Endodermal cell (in vitro differentiated cells): Measurements from ENCODE around the gene LARGE1. TPM values are rescaled to one million over a fixed set of nuclear protein-coding genes. Genes with fewer than 3 reads are reported as not detected.

ENCODE experiments used
- DNase-seq: peaks from one replicate; pipeline ENCODE4 v3.0.0-alpha.2; 2017
- H3K27ac ChIP-seq: 2 replicates; pipeline ENCODE4 v1.5.1; 2013; ENCODE audit warnings: mild to moderate bottlenecking, low read depth, low read length, moderate library complexity
- H3K27me3 ChIP-seq: 2 replicates; pipeline ENCODE4 v1.6.1; 2013; ENCODE audit warnings: mild to moderate bottlenecking, low read length, moderate library complexity; ENCODE audit not compliant: insufficient read depth, control insufficient read depth, poor library complexity, severe bottlenecking
- H3K36me3 ChIP-seq: 2 replicates; pipeline ENCODE4 v1.7.0; 2013; ENCODE audit warnings: mild to moderate bottlenecking, low read length, moderate library complexity; ENCODE audit not compliant: control insufficient read depth, insufficient read depth
- H3K4me1 ChIP-seq: one replicate; pipeline ENCODE4 v1.7.0; 2013; ENCODE audit warnings: low read length; ENCODE audit not compliant: control insufficient read depth, insufficient read depth
- H3K4me3 ChIP-seq: 2 replicates; pipeline ENCODE4 v1.5.1; 2013; ENCODE audit warnings: mild to moderate bottlenecking, low read length, moderate library complexity
- H3K9ac ChIP-seq: 2 replicates; pipeline ENCODE4 v1.6.1; 2013; ENCODE audit warnings: mild to moderate bottlenecking, low read length, moderate library complexity; ENCODE audit not compliant: poor library complexity, severe bottlenecking; ENCODE audit errors: extremely low read depth
- H3K9me3 ChIP-seq: 2 replicates; pipeline ENCODE4 v1.6.1; 2013; ENCODE audit warnings: mild to moderate bottlenecking, low read length, moderate library complexity; ENCODE audit not compliant: control insufficient read depth
- H3K27ac Mint-ChIP-seq: 2 replicates; pipeline ENCODE4 v1.8.0; 2020; ENCODE audit warnings: mixed read lengths
- H3K27me3 Mint-ChIP-seq: 2 replicates; pipeline ENCODE4 v1.8.0; 2021; ENCODE audit warnings: mild to moderate bottlenecking, mixed read lengths; ENCODE audit not compliant: insufficient read depth
- H3K36me3 Mint-ChIP-seq: 2 replicates; pipeline ENCODE4 v1.8.0; 2020; ENCODE audit warnings: low read depth, mixed read lengths
- H3K4me1 Mint-ChIP-seq: 2 replicates; pipeline ENCODE4 v1.8.0; 2020; ENCODE audit warnings: mixed read lengths
- H3K4me3 Mint-ChIP-seq: 2 replicates; pipeline ENCODE4 v1.8.0; 2020; ENCODE audit warnings: mild to moderate bottlenecking, moderate library complexity, mixed read lengths
- H3K9me3 Mint-ChIP-seq: 2 replicates; pipeline ENCODE4 v1.8.0; 2020; ENCODE audit warnings: mild to moderate bottlenecking, mixed read lengths
- WGBS, 2 experiments: methylation state at CpG; one replicate each; pipeline versions ENCODE4 v1.1.5 to v1.1.7; 2013; ENCODE audit warnings: missing lambda C conversion rate in 2 of 2, mixed read lengths in 1 of 2; ENCODE audit not compliant: insufficient coverage in 1 of 2, insufficient read length in 1 of 2; 5-methylcytosine and 5-hydroxymethylcytosine counted together
- total RNA-seq, 2 donors: library from RNA; stranded (reverse); fragmentation: NEBNext Ultra II Directional in 1 of 2; extraction: Animal tissue kit (Norgen Biotek cat#: 25700) in 1 of 2; gene quantifications; 2 replicates in 1 of 2; 3 replicates in 1 of 2; pipeline ENCODE4 v1.2.1, GENCODE V29; 2021
- TF ChIP-seq, protein P1 (sequence below): fragments of 200-600 bp; sonication (generic); conservative IDR thresholded peaks from 2 replicates; pipeline ENCODE4 v1.5.0; 2021; ENCODE audit warnings: antibody characterized with exemption, mild to moderate bottlenecking

LARGE1 gene
- total RNA-seq, 2 donors from 2014 or later: 17.5 to 24.3 TPM

DNA sequence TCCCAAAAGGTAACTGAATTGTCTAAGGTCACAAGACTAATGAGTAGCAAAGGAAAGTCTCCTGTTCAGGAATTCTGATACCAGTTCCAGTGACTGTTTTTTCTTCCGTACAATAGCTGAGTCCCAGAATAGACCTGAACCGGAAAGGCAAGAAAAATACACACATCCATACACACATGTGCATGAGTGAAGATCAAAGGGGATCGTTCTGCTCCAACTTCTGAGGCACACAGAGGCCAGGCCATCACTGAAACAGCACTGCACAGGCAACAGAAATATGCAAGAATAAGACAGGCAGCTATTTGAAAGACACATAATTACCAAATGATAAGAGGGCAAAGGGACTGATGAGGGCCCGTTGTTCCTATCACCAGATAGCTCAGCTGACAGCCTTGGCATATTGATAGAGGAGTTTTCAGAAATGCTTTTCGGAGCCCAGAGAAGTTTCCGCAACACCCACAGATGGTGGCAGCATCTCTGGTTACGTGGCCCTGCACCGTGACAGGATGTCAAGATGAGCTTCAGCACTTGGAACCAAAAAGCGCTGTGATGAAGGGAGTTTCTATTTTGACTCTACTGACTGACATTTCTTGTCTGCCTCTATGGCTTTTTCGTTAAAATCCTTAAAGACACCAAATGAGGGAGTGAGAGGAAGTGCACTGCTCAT is 280.6 kb downstream of the LARGE1 start:
- Mint-ChIP-seq H3K4me1 (no peaks in the 10 kb centered on the region), H3K27me3 (no peaks in the 10 kb centered on the region), H3K27ac (no peak overlapping the region), H3K9me3 (peaks cover 8% of the 10 kb centered on the region), H3K4me3 (no peak overlapping the region), H3K36me3 (no peaks in the 10 kb centered on the region)
- Histone ChIP-seq H3K4me3 (no peak overlapping the region), H3K4me1 (no peaks in the 10 kb centered on the region), H3K27ac (no peak overlapping the region), H3K9me3 (peaks cover 5% of the 10 kb centered on the region), H3K27me3 (no peaks in the 10 kb centered on the region), H3K36me3 (no peaks in the 10 kb centered on the region), H3K9ac (no peak overlapping the region)
- TF ChIP-seq, protein P1, sequence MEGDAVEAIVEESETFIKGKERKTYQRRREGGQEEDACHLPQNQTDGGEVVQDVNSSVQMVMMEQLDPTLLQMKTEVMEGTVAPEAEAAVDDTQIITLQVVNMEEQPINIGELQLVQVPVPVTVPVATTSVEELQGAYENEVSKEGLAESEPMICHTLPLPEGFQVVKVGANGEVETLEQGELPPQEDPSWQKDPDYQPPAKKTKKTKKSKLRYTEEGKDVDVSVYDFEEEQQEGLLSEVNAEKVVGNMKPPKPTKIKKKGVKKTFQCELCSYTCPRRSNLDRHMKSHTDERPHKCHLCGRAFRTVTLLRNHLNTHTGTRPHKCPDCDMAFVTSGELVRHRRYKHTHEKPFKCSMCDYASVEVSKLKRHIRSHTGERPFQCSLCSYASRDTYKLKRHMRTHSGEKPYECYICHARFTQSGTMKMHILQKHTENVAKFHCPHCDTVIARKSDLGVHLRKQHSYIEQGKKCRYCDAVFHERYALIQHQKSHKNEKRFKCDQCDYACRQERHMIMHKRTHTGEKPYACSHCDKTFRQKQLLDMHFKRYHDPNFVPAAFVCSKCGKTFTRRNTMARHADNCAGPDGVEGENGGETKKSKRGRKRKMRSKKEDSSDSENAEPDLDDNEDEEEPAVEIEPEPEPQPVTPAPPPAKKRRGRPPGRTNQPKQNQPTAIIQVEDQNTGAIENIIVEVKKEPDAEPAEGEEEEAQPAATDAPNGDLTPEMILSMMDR: no peak
- WGBS, 2 experiments: 92 to 100% methylated on average over 5 to 10 of the region's 10 CpGs
- no peak for DNase-seq

- H3K36me3 Mint-ChIP-seq: no peaks in the 10 kb centered on the region
- H3K27me3 Mint-ChIP-seq: no peaks in the 10 kb centered on the region
- H3K27ac ChIP-seq: no peak overlapping the region
- peaks cover 8% of the 10 kb centered on the region for H3K9me3 Mint-ChIP-seq
- no peaks in the 10 kb centered on the region for H3K4me1 Mint-ChIP-seq
- peaks cover 5% of the 10 kb centered on the region for H3K9me3 ChIP-seq
- 59 to 75% methylated on average over 2 of the region's 2 CpGs for WGBS, 2 experiments
- H3K9ac ChIP-seq: no peak overlapping the region
- no peak for DNase-seq
- TF ChIP-seq, protein P1: no peak
- no peaks in the 10 kb centered on the region for H3K4me1 ChIP-seq
- H3K36me3 ChIP-seq: no peaks in the 10 kb centered on the region
- H3K27ac Mint-ChIP-seq: no peak overlapping the region
- H3K4me3 ChIP-seq: no peak overlapping the region
- no peak overlapping the region for H3K4me3 Mint-ChIP-seq
- no peaks in the 10 kb centered on the region for H3K27me3 ChIP-seq
These were observed 284.5 kb downstream of the LARGE1 start for GRCh38 chr22:33635766-33636165.

- Histone ChIP-seq H3K9me3 (no peaks in the 10 kb centered on the region), H3K4me1 (no peaks in the 10 kb centered on the region), H3K4me3 (no peak overlapping the region), H3K27me3 (no peaks in the 10 kb centered on the region), H3K36me3 (no peaks in the 10 kb centered on the region), H3K9ac (no peak overlapping the region), H3K27ac (no peak overlapping the region)
- no peaks in the 10 kb centered on the region for H3K4me1 Mint-ChIP-seq
- TF ChIP-seq, protein P1: no peak
- no peak overlapping the region for H3K27ac Mint-ChIP-seq
- 81 to 93% methylated on average over 6 to 7 of the region's 9 CpGs for WGBS, 2 experiments
- no peak overlapping the region for H3K4me3 Mint-ChIP-seq
- no peak for DNase-seq
- no peaks in the 10 kb centered on the region for H3K27me3 Mint-ChIP-seq
- H3K9me3 Mint-ChIP-seq: no peaks in the 10 kb centered on the region
- H3K36me3 Mint-ChIP-seq: no peaks in the 10 kb centered on the region
These were observed 288.5 kb downstream of the LARGE1 start for GRCh38 chr22:33631777-33632176.
